ENCODE measurements around the gene WFDC1.

DNA sequence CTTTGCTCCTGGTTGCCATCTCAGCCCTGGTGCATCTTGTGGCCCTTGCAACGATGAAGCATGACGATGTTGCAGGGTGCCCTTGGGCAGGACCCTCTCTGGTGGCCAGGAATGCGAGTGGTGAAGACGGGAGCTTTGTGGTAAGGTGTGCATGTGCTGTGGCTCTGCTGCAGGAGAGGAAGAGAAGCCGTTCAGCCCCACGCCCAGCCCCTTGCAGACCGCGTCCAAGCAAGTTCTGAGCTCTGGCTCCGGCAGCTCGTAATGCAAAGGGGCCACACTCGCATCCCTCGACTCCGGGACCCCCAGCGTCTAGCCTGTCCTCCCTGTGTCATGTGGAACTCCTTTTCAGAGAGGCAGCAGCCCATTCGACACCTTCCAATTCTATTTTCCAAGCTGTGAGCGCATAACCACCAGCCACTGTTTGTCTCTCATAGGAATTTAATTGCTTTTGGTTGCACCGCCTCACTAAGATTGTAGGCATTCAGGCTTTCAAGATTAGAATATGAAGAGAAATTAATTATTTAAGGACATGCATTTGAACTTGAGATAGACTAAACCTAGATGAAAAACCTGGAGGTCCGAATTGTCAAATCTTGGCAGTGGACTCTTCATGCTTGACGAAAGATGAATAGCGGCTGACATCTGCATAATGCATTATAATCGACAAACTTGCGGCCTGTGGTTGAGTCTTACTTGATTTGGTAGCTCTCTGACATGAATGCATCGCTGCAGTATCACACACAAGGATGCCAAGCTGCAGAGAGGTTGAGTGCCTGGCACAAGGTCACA, 33.7 kb upstream of the WFDC1 start:
- TF ChIP-seq, protein P1, sequence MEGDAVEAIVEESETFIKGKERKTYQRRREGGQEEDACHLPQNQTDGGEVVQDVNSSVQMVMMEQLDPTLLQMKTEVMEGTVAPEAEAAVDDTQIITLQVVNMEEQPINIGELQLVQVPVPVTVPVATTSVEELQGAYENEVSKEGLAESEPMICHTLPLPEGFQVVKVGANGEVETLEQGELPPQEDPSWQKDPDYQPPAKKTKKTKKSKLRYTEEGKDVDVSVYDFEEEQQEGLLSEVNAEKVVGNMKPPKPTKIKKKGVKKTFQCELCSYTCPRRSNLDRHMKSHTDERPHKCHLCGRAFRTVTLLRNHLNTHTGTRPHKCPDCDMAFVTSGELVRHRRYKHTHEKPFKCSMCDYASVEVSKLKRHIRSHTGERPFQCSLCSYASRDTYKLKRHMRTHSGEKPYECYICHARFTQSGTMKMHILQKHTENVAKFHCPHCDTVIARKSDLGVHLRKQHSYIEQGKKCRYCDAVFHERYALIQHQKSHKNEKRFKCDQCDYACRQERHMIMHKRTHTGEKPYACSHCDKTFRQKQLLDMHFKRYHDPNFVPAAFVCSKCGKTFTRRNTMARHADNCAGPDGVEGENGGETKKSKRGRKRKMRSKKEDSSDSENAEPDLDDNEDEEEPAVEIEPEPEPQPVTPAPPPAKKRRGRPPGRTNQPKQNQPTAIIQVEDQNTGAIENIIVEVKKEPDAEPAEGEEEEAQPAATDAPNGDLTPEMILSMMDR (IDR thresholded peaks at IDR 0.05): no peak
- no peak for TF ChIP-seq EZH2 (IDR thresholded peaks at IDR 0.05)

All from neural progenitor cell (in vitro differentiated cells).